Panc1 (cell line): ENCODE results near the gene PSMD6. TPM values are rescaled to one million over a fixed set of nuclear protein-coding genes. Genes with fewer than 3 reads are reported as not detected.

Source experiments
- ATAC-seq: fragments of 200-7000 bp; cut with Tn5 transposase; 2 replicates; pipeline ENCODE4 v1.9.1; 2020; ENCODE audit warnings: mild to moderate bottlenecking, moderate library complexity
- BruUV-seq: library from RNA; stranded (reverse); fragments of 400-500 nt; replicated peaks from 2 replicates; lab custom pipeline; 2021; lab: Mats Ljungman, UMichigan
- CTCF ChIA-PET: fragments of 300-600 bp; sonication (Branson Sonifier 250); formaldehyde crosslinking; loops from one replicate; lab custom pipeline; 2022; ENCODE audit warnings: antibody characterized with exemption; lab: Charles Lee
- POLR2A ChIA-PET: fragments of 300-600 bp; sonication (Branson Sonifier 250); formaldehyde crosslinking; loops from one replicate; lab custom pipeline; 2022; ENCODE audit warnings: antibody characterized with exemption; lab: Charles Lee
- DNase-seq: peaks from one replicate; pipeline ENCODE4 v3.0.0-alpha.2; 2010; ENCODE audit warnings: low read depth, low spot score
- H3K27ac ChIP-seq: 2 replicates; pipeline ENCODE4 v1.5.1; 2011; ENCODE audit warnings: mild to moderate bottlenecking, low read length, inconsistent platforms
- H3K27me3 ChIP-seq: fragments of 200-500 bp; sonication (Bioruptor generic); 2 replicates; pipeline ENCODE4 v1.6.0; 2014; ENCODE audit warnings: low read length, inconsistent platforms; ENCODE audit not compliant: control insufficient read depth, insufficient read depth
- H3K36me3 ChIP-seq: fragments of 200-500 bp; sonication (Bioruptor generic); 2 replicates; pipeline ENCODE4 v1.5.1; 2014; ENCODE audit warnings: inconsistent platforms, mild to moderate bottlenecking, low read length, moderate library complexity; ENCODE audit not compliant: control insufficient read depth, insufficient read depth
- H3K4me1 ChIP-seq: 2 replicates; pipeline ENCODE4 v1.5.1; 2011; ENCODE audit warnings: inconsistent platforms, mild to moderate bottlenecking, low read length, moderate library complexity; ENCODE audit not compliant: control insufficient read depth, insufficient read depth
- H3K4me3 ChIP-seq, 2 experiments: 2 replicates each; pipeline ENCODE4 v1.5.1; 2011 to 2012; ENCODE audit warnings: low read depth in 2 of 2, low read length in 2 of 2, mild to moderate bottlenecking in 2 of 2, inconsistent platforms in 1 of 2, moderate library complexity in 1 of 2
- H3K9me3 ChIP-seq: fragments of 200-500 bp; sonication (Bioruptor generic); 2 replicates; pipeline ENCODE4 v1.5.1; 2014; ENCODE audit warnings: low read depth, mild to moderate bottlenecking, inconsistent platforms, low read length, moderate library complexity; ENCODE audit not compliant: control insufficient read depth, insufficient read depth
- CTCF ChIP-seq: fragments of 450-650 bp; IDR thresholded peaks from 2 replicates; pipeline ENCODE4 v1.5.1; 2017; ENCODE audit warnings: mild to moderate bottlenecking
- POLR2AphosphoS5 ChIP-seq: IDR thresholded peaks from 2 replicates; pipeline ENCODE4 v1.6.1; 2012; ENCODE audit warnings: mild to moderate bottlenecking, low read depth, low read length, moderate library complexity
- REST ChIP-seq, 2 experiments: IDR thresholded peaks; 2 replicates each; pipeline ENCODE4 v1.6.1; 2011 to 2012; ENCODE audit warnings: low read depth in 2 of 2, control low read depth in 1 of 2, low read length in 1 of 2, mild to moderate bottlenecking in 1 of 2, moderate library complexity in 1 of 2; ENCODE audit not compliant: insufficient read depth in 1 of 2
- SIN3A ChIP-seq: IDR thresholded peaks from 2 replicates; pipeline ENCODE4 v1.6.1; 2012; ENCODE audit warnings: low read depth, mild to moderate bottlenecking, low read length, moderate library complexity, borderline replicate concordance; ENCODE audit not compliant: insufficient read depth
- TCF7L2 ChIP-seq: IDR thresholded peaks from 2 replicates; pipeline ENCODE4 v1.6.1; 2011; ENCODE audit warnings: mild to moderate bottlenecking, low read depth, low read length, inconsistent platforms
- in situ Hi-C: cut with HindIII; loops from 2 replicates; pipeline ENCODE4 v1.10.0; 2016; ENCODE audit warnings: low sequenced_read_pairs, low pct_unique_long_range_greater_than_20kb
- intact Hi-C: fragments of 100-400 bp; cut with micrococcal nuclease; formaldehyde crosslinking; loops from one replicate; pipeline ENCODE4 v1.10.0; 2022; ENCODE audit not compliant: unreplicated experiment
- total RNA-seq: library from RNA; stranded (reverse); gene quantifications from one replicate; pipeline ENCODE4 v1.2.1, GENCODE V29; 2021; ENCODE audit not compliant: unreplicated experiment

PSMD6 gene
- total RNA-seq, 1 experiment from 2014 or later, result 55.6 TPM

- ATAC-seq, result no peak
- ChIA-PET CTCF (no interaction called here), POLR2A (no interaction called here)
- DNase-seq, result no peak
- no TSS peak for BruUV-seq
- H3K27ac ChIP-seq, result no peak overlapping the region
- in situ Hi-C loops (no loop called here), intact Hi-C loops (no loop called here)
- H3K36me3 ChIP-seq, result no peaks in the 10 kb centered on the region
- no peak for TF ChIP-seq REST (IDR thresholded peaks at IDR 0.05; ENCODE audit: insufficient read depth in 1 of 2, low read depth in 2 of 2, low read length in 1 of 2)
- no peak for TF ChIP-seq TCF7L2
- no peak for TF ChIP-seq SIN3A
- no peak for TF ChIP-seq CTCF
- no peak for TF ChIP-seq POLR2AphosphoS5
- H3K4me3 ChIP-seq, result no peak overlapping the region
- H3K4me1 ChIP-seq, result no peaks in the 10 kb centered on the region
- no peaks in the 10 kb centered on the region for H3K9me3 ChIP-seq
- no peaks in the 10 kb centered on the region for H3K27me3 ChIP-seq
Measured at GRCh38 chr3:64046592-64046991, 23.3 kb upstream of the PSMD6 start.

DNA sequence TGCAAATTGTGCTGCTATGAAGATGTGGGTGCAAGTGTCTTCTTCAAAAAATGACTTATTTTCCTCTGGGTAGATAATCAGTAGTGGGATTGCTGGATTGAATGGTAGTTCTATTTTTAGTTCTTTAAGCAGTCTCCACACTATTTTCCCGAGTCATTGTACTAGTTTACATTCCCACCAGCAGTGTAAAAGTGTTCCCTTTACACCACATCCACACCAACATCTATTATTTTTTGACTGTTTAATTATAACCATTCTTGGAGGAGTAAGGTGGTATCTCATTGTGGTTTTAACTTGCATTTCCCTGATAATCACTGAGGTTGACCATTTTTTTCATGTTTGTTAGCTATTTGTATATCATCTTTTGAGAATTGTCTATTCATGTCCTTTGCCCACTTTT, 19.7 kb upstream of the PSMD6 start:
- intact Hi-C loops, result no loop called here
- Histone ChIP-seq H3K27ac (no peak overlapping the region), H3K4me3 (no peak overlapping the region), H3K27me3 (no peaks in the 10 kb centered on the region), H3K36me3 (no peaks in the 10 kb centered on the region), H3K9me3 (no peaks in the 10 kb centered on the region), H3K4me1 (no peaks in the 10 kb centered on the region)
- in situ Hi-C loops, result no loop called here
- BruUV-seq, result no TSS peak
- ATAC-seq (no peak), DNase-seq (no peak)
- TF ChIP-seq POLR2AphosphoS5 (no peak), REST (IDR thresholded peaks at IDR 0.05; ENCODE audit: insufficient read depth in 1 of 2, low read depth in 2 of 2, low read length in 1 of 2) (no peak), SIN3A (no peak), TCF7L2 (no peak), CTCF (no peak)
- ChIA-PET CTCF (no interaction called here), POLR2A (interaction anchor here (0.6 kb wide), 1 partner anchor 104 kb away, joined by 3 read pairs; no protein-coding TSS in a partner anchor)
